GM19043 (cell line): ENCODE results near the gene TUBE1.
A peak's percentile ranks its signal among the peaks of the same experiment; 100 is the strongest.

Source experiments
- ATAC-seq: cut with Tn5 transposase; IDR thresholded peaks from one replicate; pipeline ENCODE4 v1.9.1; 2021; ENCODE audit warnings: low read depth; ENCODE audit not compliant: unreplicated experiment

The TUBE1 gene

DNA sequence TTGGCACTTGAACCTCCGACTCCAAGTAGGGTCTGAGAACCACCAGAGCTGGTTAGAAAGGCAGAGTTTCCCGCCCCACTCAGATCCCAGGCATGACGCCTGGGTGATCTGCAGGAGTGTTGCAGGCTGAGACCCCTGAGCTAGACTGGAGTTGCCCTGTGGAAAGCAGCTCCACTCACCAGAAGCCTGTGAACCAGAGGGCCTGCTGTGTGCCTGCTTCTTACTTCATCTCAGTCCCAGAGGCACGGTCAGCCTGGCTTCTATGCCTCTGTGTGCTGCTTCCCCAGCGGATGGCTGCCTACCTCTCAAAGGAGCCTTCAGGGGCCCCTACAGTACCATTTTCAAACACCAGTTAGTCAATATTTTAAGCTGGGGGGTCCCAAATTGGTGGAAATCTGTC lies 49.0 kb downstream of the TUBE1 start:
- ATAC-seq, result no peak

DNA sequence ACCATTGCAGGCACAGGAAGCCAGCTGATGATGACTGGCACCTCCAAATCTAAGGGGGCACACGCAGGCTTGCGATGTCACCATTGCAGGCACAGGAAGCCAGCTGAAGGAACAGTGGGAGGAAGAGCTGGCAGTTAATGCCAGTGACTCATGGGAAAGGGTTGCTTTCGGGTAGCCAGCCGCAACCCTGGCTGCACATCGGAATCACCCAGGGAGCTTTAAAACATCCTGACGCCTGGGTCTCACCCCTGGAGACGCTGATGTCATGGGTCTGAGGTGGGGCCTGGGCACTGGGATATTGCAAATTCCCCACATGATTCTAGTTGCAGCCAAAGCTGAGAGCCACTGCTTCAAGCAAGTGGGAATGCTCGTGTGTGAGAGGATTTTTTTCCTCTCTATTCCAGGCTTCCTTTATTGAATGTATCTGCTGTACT lies 49.5 kb downstream of the TUBE1 start:
- ATAC-seq, result no peak

DNA sequence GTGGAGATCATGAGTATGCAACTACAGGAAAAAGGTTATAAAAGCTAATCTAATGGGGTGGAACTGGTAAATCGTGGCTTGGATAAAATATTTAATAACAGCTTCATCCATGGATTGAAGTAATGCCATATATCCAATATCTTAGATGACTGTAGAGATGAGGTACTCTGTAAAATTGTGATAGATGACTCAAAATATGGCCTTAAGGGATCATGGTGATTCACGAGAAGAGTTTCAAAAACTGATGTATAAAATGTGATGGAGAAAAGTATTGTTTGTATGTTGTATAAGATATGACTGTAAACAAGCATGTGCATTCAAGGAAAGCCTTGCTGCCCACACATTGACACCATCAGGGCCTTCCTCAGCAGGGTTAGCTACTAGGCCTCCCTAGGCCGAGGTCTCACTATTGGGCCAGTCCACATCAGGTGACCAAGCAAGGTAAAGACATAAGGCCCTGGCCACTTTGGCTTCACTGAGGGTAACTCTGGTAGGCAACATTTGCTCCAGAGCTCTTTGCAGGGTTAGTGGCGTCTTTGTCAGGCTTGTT lies 51.1 kb downstream of the TUBE1 start:
- ATAC-seq, result no peak

GRCh38 chr6:112034616-112034995 lies 52.7 kb downstream of the TUBE1 start:
- no peak for ATAC-seq

GRCh38 chr6:112033791-112034615 lies 53.3 kb downstream of the TUBE1 start:
- ATAC-seq, result no peak

GRCh38 chr6:112032728-112033127 lies 54.6 kb downstream of the TUBE1 start:
- no peak for ATAC-seq

- ATAC-seq, result no peak
Measured at GRCh38 chr6:112031960-112032359, 55.3 kb downstream of the TUBE1 start.

GRCh38 chr6:112030961-112031660 lies 56.2 kb downstream of the TUBE1 start:
- no peak for ATAC-seq

DNA sequence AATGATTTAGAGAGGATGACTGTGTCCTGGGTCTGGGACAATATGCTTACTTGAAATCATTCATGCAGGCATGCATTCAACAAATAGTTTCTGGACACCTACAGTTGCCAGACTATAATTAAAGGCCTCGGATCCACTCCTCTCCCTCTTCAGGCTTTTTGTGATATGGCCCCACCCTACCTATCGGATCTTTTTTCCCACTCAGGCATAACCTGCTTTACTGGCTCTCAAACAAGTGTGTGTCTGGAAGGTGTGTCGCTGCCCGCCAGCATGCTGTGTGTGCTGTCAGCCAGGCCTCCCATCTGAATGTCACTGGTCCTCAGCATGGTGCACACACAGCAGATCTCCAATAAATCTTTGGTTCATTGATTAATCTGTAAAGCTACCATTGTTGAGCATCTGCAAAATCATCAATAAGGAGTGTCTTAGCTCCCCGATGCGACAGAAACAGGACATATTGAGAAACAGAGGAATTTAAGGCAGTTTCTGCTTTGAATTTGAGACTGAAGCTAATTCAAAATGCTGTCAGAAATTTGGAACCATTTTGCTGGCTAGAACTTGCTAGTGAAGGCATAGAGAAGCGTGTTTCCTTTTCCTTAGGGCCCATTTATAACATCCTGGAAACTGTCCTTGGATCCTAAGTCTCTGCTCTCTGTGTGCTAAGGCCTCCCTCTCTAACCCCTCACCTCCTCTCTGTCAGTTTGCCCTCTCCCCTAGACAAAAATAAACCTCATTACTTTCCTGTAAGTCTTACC lies 56.9 kb downstream of the TUBE1 start:
- ATAC-seq, result no peak

GRCh38 chr6:112029045-112029822 lies 58.0 kb downstream of the TUBE1 start:
- peak; percentile 72 for ATAC-seq

GRCh38 chr6:112027942-112028674 lies 59.2 kb downstream of the TUBE1 start:
- ATAC-seq, result peak; percentile 44

DNA sequence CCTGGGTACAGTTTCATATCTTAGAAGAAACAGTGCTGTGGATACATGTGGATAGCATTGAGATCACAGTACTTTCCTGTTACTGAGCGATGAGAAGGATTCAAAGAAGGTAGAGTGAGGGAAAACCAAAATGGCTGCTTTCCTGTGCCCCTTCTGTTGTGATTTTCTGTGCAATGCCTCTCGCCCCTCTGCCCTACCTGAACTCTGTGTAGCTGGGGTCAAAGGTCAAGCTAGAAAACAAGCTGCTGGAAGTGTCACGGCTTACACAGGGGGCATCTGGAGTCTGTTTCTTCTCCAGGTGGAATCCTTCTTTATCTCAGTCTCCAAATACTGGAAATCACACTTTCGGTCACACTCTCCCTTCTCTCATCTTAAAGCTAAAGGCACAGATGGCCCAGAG lies 60.3 kb downstream of the TUBE1 start:
- ATAC-seq, result no peak

GRCh38 chr6:112024464-112024863 lies 62.8 kb downstream of the TUBE1 start:
- no peak for ATAC-seq

DNA sequence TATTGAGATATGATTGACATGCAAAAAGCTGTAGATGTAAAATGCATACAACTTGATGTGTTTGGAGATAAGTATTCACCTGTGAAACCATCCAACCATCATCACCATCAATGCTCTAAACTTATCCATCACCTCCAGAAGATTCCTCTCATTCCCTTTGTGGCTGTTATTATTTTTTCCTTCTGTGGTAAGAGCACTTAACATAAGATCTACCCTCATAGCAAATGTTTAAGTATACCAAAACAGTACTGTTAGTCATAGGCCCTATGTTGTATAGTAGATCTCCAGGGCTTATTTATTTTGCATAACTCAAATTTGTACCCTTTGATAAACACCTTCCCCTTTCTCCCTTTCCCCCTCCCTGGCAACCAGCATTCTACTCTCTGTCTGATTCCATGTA lies 64.5 kb downstream of the TUBE1 start:
- no peak for ATAC-seq

- ATAC-seq, result no peak
Measured at GRCh38 chr6:112021691-112022310, 65.5 kb downstream of the TUBE1 start.
